ENCODE measurements around the gene ATP1A1.

ATP1A1 gene

GRCh38 chr1:116415200-116415698, 42.2 kb downstream of the ATP1A1 start:
- no peaks in the 10 kb centered on the region; the same call in 1 of the 2 replicates for H3K4me1 ChIP-seq (ENCODE audit: control insufficient read depth, insufficient read depth, low read length)

GRCh38 chr1:116415699-116416533, 42.9 kb downstream of the ATP1A1 start:
- POLR2A ChIA-PET = interaction anchor here (0.6 to 1.3 kb wide), 3 partner anchors 28 to 69 kb away, joined by 3 to 5 read pairs (median 3); partner anchors contain the start of gene ATP1A1
- CTCF ChIA-PET = interaction anchor here (0.5 to 2.7 kb wide), 10 partner anchors 10 to 1274 kb away, joined by 3 to 16 read pairs (median 4); no protein-coding TSS in a partner anchor
- H3K27ac ChIP-seq (ENCODE audit: extremely low read depth, low read depth, low read length) = no peak overlapping the region
- no peaks in the 10 kb centered on the region for H3K9me3 ChIP-seq (ENCODE audit: control insufficient read depth, insufficient read depth, low read depth, low read length)
- no peaks in the 10 kb centered on the region; the same call in 1 of the 2 replicates for H3K4me1 ChIP-seq (ENCODE audit: control insufficient read depth, insufficient read depth, low read length)
- no peak overlapping the region for H3K4me3 ChIP-seq (ENCODE audit: low read depth, low read length)
- no peaks in the 10 kb centered on the region for H3K36me3 ChIP-seq (ENCODE audit: control insufficient read depth in 2 of 2, insufficient read depth in 1 of 2, low read length in 2 of 2)
- peak; percentile 54 for TF ChIP-seq ZIC2 (tag by site-specific recombination; IDR thresholded peaks at IDR 0.05)
- TF ChIP-seq ZNF776 (tag by site-specific recombination; IDR thresholded peaks at IDR 0.05; ENCODE audit: borderline replicate concordance) = no peak
- 0 out of 2 replicates have a peak, but pooled peaks have one; percentile 26 for TF ChIP-seq ZNF18 (tag by site-specific recombination; IDR thresholded peaks at IDR 0.05)
- TF ChIP-seq KLF17 (tag by site-specific recombination; IDR thresholded peaks at IDR 0.05) = no peak
- TF ChIP-seq ZNF654 (tag by site-specific recombination; IDR thresholded peaks at IDR 0.05; ENCODE audit: low read depth) = no peak
- no peak for TF ChIP-seq ZNF10 (tag by site-specific recombination; IDR thresholded peaks at IDR 0.05)
- no peak for TF ChIP-seq ZNF704 (tag by site-specific recombination; IDR thresholded peaks at IDR 0.05)
- no peak for TF ChIP-seq SALL2 (tag by site-specific recombination; IDR thresholded peaks at IDR 0.05; ENCODE audit: borderline replicate concordance)
- TF ChIP-seq KLF9 (tag by site-specific recombination; IDR thresholded peaks at IDR 0.05; ENCODE audit: low read depth) = no peak
- TF ChIP-seq ZNF785 (tag by site-specific recombination; IDR thresholded peaks at IDR 0.05) = no peak
- no peak for TF ChIP-seq ZNF610 (tag by site-specific recombination; IDR thresholded peaks at IDR 0.05; ENCODE audit: borderline replicate concordance)
- TF ChIP-seq ZBTB49 (tag by site-specific recombination; IDR thresholded peaks at IDR 0.05; ENCODE audit: low read depth) = no peak

More at GRCh38 chr1:116415200-116415698, 42.2 kb downstream of the ATP1A1 start:
- Histone ChIP-seq H3K4me3 (ENCODE audit: low read depth, low read length) (no peak overlapping the region), H3K27ac (ENCODE audit: extremely low read depth, low read depth, low read length) (no peak overlapping the region), H3K9me3 (ENCODE audit: control insufficient read depth, insufficient read depth, low read depth, low read length) (no peaks in the 10 kb centered on the region), H3K36me3 (ENCODE audit: control insufficient read depth in 2 of 2, insufficient read depth in 1 of 2, low read length in 2 of 2) (no peaks in the 10 kb centered on the region)
- no peak for TF ChIP-seq KLF10 (tag by site-specific recombination; IDR thresholded peaks at IDR 0.05)
- TF ChIP-seq ZNF692 (tag by site-specific recombination; IDR thresholded peaks at IDR 0.05) = no peak
- no peak for TF ChIP-seq ZNF701 (tag by site-specific recombination; IDR thresholded peaks at IDR 0.05)
- peak; percentile 88 for TF ChIP-seq ZNF664 (tag by site-specific recombination; IDR thresholded peaks at IDR 0.05)
- TF ChIP-seq MZF1 (tag by site-specific recombination; IDR thresholded peaks at IDR 0.05; ENCODE audit: borderline replicate concordance) = no peak
- no peak for TF ChIP-seq ZBTB10 (tag by site-specific recombination; IDR thresholded peaks at IDR 0.05)
- CTCF ChIA-PET = interaction anchor here (0.5 to 2.7 kb wide), 4 partner anchors 70 to 1275 kb away, joined by 3 to 16 read pairs (median 4); no protein-coding TSS in a partner anchor
- POLR2A ChIA-PET = interaction anchor here (0.7 kb wide), 1 partner anchor 70 kb away, joined by 3 read pairs; no protein-coding TSS in a partner anchor
